GM21515 (cell line): ENCODE measurements around the gene ATP6V0B.

Experiments used
- ATAC-seq: cut with Tn5 transposase; IDR thresholded peaks from one replicate; pipeline ENCODE4 v1.9.1; 2021; ENCODE audit not compliant: unreplicated experiment

ATP6V0B gene

GRCh38 chr1:43974443-43975248, at the start of gene ATP6V0B:
Gene ATP6V0B (plus strand): TSS chr1:43974960. CDS start chr1:43975041, 81 bp downstream.
- ATAC-seq, result peak; percentile 58

- no peak for ATAC-seq
These were observed 48.9 kb upstream of the ATP6V0B start for GRCh38 chr1:43925846-43926245.

DNA sequence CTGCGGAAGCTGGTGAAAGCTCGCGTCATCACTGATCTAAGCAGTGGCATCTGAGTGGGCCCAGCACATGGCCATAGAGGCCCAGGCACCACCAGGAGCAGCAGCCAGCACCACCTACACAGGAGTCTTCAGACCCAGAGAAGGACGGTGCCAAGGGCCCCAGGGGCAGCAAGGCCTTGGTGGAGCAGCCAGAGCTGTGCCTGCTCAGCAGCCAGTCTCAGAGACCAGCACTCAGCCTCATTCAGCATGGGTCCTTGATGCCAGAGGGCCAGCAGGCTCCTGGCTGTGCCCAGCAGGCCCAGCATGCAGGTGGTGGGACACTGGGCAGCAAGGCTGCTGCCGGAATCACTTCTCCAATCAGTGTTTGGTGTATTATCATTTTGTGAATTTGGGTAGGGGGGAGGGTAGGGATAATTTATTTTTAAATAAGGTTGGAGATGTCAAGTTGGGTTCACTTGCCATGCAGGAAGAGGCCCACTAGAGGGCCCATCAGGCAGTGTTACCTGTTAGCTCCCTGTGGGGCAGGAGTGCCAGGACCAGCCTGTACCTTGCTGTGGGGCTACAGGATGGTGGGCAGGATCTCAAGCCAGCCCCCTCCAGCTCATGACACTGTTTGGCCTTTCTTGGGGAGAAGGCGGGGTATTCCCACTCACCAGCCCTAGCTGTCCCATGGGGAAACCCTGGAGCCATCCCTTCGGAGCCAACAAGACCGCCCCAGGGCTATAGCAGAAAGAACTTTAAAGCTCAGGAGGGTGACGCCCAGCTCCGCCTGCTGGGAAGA, 44.4 kb upstream of the ATP6V0B start:
- ATAC-seq, result no peak

DNA sequence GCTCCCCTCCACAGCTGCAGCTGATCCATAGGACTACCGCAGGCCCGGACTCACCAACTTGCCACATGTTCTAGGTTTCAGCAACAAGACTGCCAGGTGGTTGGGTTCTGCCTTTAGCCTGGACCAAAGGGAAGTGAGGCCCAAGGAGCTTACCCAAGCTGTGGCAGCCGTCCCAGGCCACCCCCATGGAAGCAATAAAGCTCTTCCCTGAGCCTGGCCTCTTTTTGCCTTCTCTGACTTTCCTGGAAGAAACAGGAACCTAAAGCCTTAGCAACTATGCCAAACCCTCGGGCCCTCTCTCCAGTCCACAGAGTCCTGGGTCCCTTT, 43.8 kb upstream of the ATP6V0B start:
- no peak for ATAC-seq

GRCh38 chr1:43931711-43932660, 42.8 kb upstream of the ATP6V0B start:
- no peak for ATAC-seq

- ATAC-seq, result no peak
These were observed 41.9 kb upstream of the ATP6V0B start for GRCh38 chr1:43932786-43933385.

DNA sequence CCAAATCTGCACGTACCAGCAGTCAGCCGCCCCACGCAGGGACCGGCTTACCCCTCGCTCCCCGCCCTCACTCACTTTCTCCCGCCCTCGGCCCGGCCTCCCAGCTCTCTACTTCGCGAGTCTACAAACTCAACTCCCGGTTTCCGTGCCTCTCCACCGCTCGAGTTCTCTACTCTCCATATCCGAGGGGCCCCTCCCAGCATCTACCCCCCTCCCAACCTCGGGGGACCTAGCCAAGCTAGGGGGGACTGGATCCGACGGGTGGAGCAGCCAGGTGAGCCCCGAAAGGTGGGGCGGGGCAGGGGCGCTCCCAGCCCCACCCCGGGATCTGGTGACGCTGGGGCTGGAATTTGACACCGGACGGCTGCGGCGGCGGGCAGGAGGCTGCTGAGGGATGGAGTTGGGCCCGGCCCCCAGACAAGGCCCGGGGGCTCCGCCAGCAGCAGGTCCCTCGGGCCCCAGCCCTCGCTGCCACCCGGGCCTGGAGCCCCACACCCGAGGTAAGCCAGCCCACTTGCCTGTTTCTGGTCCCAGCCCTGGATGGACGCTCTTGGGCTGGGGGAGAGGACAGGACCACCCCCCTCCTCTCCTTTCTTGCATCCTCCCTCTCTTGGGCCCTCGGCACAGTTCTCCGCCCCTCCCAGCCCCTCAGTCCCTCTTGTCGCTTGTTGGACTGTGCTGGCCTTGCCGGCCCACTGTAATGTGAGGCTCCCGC, 41.2 kb upstream of the ATP6V0B start, which contains the start of gene ARTN:
Gene ARTN, plus strand, starts transcription at position 416 of the 715 bp plus-strand sequence. CDS start 1,856 bp downstream, outside the sequence.
- ATAC-seq, result no peak

GRCh38 chr1:43934101-43934985, 40.4 kb upstream of the ATP6V0B start:
- no peak for ATAC-seq

- ATAC-seq, result no peak
These were observed 39.8 kb upstream of the ATP6V0B start for GRCh38 chr1:43934986-43935324.

GRCh38 chr1:43935711-43936427, 38.9 kb upstream of the ATP6V0B start:
- no peak for ATAC-seq

DNA sequence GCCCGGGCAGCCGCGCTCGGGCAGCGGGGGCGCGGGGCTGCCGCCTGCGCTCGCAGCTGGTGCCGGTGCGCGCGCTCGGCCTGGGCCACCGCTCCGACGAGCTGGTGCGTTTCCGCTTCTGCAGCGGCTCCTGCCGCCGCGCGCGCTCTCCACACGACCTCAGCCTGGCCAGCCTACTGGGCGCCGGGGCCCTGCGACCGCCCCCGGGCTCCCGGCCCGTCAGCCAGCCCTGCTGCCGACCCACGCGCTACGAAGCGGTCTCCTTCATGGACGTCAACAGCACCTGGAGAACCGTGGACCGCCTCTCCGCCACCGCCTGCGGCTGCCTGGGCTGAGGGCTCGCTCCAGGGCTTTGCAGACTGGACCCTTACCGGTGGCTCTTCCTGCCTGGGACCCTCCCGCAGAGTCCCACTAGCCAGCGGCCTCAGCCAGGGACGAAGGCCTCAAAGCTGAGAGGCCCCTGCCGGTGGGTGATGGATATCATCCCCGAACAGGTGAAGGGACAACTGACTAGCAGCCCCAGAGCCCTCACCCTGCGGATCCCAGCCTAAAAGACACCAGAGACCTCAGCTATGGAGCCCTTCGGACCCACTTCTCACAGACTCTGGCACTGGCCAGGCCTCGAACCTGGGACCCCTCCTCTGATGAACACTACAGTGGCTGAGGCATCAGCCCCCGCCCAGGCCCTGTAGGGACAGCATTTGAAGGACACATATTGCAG, 38.2 kb upstream of the ATP6V0B start:
- no peak for ATAC-seq

DNA sequence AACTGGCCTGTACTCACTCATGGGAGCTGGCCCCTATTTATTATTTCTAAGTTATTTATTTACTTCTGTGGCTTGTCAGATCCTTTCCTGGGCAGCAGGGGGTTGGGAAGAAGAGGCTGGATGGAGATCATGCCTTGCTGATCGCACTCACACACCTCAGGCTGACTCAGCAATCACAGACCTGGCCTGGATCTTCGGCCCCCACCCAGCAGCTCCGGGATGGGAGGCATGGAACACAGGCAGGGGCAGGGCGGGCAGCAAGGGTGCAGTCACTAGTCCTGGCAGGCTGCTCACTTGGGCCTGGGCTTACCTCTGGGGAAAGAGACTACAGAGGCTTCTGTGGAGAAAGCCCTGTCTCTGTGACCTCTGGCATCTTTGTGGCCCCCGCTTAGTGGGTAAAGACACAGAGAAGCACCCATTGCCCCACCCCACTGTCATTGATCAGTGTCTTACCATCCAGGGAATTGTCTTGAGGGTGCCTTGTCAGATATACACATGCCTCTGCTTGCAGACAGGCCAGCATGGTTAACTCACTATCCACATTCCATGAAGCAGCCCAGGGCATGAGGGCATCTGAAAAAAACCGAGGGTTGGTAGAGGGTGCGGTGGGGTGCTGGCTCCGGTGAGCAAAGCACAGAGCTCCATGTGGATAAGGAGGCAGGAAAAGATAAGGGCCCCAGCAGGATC, 37.4 kb upstream of the ATP6V0B start:
- ATAC-seq, result no peak

- ATAC-seq, result no peak
These were observed 36.4 kb upstream of the ATP6V0B start for GRCh38 chr1:43938383-43938782.

DNA sequence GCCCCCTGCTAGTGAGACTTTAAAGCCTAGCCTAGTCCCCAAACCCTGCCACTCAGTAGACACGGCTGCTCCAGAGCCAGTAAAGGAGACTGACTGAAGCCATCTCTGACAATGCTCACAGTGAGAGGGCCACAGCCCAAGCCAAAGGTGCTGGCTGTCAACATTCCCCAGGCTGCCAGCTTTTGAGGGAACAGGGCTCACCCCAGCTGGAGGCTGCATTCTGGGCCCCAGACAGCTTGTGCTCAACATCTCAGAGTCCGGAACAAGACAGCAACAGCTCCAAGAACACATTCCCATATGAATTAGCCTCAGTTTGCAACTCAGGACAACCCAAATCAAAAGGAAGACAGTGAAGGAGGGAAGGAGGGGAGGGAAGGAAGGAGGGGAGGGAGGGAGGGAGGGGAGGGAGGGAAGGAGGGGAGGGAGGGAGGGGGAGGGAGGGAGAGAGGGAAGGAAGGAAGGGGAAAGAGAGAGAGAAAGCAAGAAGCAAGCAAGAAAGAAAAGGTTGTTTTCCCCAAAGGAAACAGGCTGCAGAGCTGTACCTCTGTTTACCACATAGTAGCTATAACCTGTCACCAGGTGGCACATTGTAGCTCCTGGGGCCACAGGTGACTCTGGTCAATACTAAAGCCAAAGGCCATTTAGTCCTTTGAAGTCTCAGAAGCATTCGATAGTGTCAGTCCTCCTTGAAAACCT, 35.7 kb upstream of the ATP6V0B start:
- ATAC-seq, result no peak

GRCh38 chr1:43942411-43942810, 32.3 kb upstream of the ATP6V0B start:
- no peak for ATAC-seq

DNA sequence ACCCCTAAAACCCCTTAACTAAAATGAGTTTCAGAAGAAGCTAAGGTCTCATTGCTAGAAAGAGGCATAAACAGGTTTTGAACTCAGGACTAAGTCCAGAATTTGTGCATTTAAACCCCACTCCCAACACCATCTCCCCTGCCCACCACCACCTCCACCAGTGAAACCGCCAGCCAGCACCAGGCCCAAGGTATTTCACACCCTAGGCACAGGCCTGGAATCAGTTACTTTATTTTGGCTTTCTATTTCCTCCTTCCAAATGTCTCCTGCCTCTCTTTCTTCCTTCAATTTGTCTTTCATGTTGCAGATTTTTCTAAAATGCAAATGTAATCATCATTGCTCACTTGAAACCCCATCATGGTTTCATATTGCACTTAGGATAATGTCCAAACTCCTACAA, 29.9 kb upstream of the ATP6V0B start:
- ATAC-seq, result no peak
